ENCODE results near the gene SETD1B.
A peak's percentile ranks its signal among the peaks of the same experiment; 100 is the strongest.

The SETD1B gene

GRCh38 chr12:121804417-121805111, 755 bp downstream of the SETD1B start:
- Mint-ChIP-seq H3K9me3 (no peaks in the 10 kb centered on the region), H3K4me3 (peak overlapping the region; percentile 97), H3K27me3 (no peaks in the 10 kb centered on the region), H3K4me1 (peaks cover 24% of the 10 kb centered on the region), H3K27ac (peak overlapping the region; percentile 90), H3K36me3 (peaks cover 9% of the 10 kb centered on the region)
- ATAC-seq (ENCODE audit: low read depth) (peak; percentile 10), DNase-seq (ENCODE audit: low spot score in 2 of 2) (peak; percentile 59)

- H3K4me3 Mint-ChIP-seq, result peak overlapping the region; percentile 97
- DNase-seq (ENCODE audit: low spot score in 2 of 2) (peak; percentile 25 to 62), ATAC-seq (ENCODE audit: low read depth) (no peak)
- H3K27ac Mint-ChIP-seq, result peak overlapping the region; percentile 90
- no peaks in the 10 kb centered on the region for H3K27me3 Mint-ChIP-seq
- peaks cover 24% of the 10 kb centered on the region for H3K4me1 Mint-ChIP-seq
- H3K9me3 Mint-ChIP-seq, result no peaks in the 10 kb centered on the region
- H3K36me3 Mint-ChIP-seq, result peaks cover 11% of the 10 kb centered on the region
These were observed 1.6 kb downstream of the SETD1B start for GRCh38 chr12:121805171-121806008.

GRCh38 chr12:121806009-121806545, 2.3 kb downstream of the SETD1B start:
- peak overlapping the region; percentile 90 for H3K27ac Mint-ChIP-seq
- ATAC-seq (ENCODE audit: low read depth) (peak; percentile 44), DNase-seq (ENCODE audit: low spot score in 2 of 2) (peak; percentile 54 to 66)
- no peaks in the 10 kb centered on the region for H3K9me3 Mint-ChIP-seq
- peaks cover 11% of the 10 kb centered on the region for H3K36me3 Mint-ChIP-seq
- peak overlapping the region; percentile 93 for H3K4me3 Mint-ChIP-seq
- no peaks in the 10 kb centered on the region for H3K27me3 Mint-ChIP-seq
- H3K4me1 Mint-ChIP-seq, result peaks cover 28% of the 10 kb centered on the region

GRCh38 chr12:121806546-121807423, 3.0 kb downstream of the SETD1B start:
- Mint-ChIP-seq H3K4me3 (peak overlapping the region; percentile 93), H3K27me3 (no peaks in the 10 kb centered on the region), H3K27ac (peak overlapping the region; percentile 90), H3K4me1 (peaks cover 30% of the 10 kb centered on the region), H3K36me3 (peaks cover 11% of the 10 kb centered on the region), H3K9me3 (no peaks in the 10 kb centered on the region)
- no peak for DNase-seq (ENCODE audit: low spot score in 2 of 2)
- ATAC-seq (ENCODE audit: low read depth), result no peak

- Mint-ChIP-seq H3K27ac (peak overlapping the region; percentile 82), H3K4me3 (peak overlapping the region; percentile 76), H3K4me1 (peaks cover 36% of the 10 kb centered on the region), H3K36me3 (peaks cover 12% of the 10 kb centered on the region), H3K27me3 (no peaks in the 10 kb centered on the region), H3K9me3 (no peaks in the 10 kb centered on the region)
- ATAC-seq (ENCODE audit: low read depth), result peak; percentile 23
- peak in 1 of 2 donors; percentile 53 for DNase-seq (ENCODE audit: low spot score in 2 of 2)
These were observed 4.0 kb downstream of the SETD1B start for GRCh38 chr12:121807642-121808347.

GRCh38 chr12:121808623-121809022, 4.8 kb downstream of the SETD1B start:
- Mint-ChIP-seq H3K36me3 (peaks cover 16% of the 10 kb centered on the region), H3K4me3 (peak overlapping the region; percentile 25)

GRCh38 chr12:121809712-121810116, 5.9 kb downstream of the SETD1B start:
- no peak for ATAC-seq (ENCODE audit: low read depth)
- H3K27me3 Mint-ChIP-seq, result no peaks in the 10 kb centered on the region
- DNase-seq (ENCODE audit: low spot score in 2 of 2), result no peak
- no peaks in the 10 kb centered on the region for H3K9me3 Mint-ChIP-seq
- peaks cover 19% of the 10 kb centered on the region for H3K36me3 Mint-ChIP-seq
- peak overlapping the region; percentile 75 for H3K27ac Mint-ChIP-seq
- no peak overlapping the region for H3K4me3 Mint-ChIP-seq
- peaks cover 47% of the 10 kb centered on the region for H3K4me1 Mint-ChIP-seq

More at GRCh38 chr12:121808623-121809022, 4.8 kb downstream of the SETD1B start:
- H3K9me3 Mint-ChIP-seq, result no peaks in the 10 kb centered on the region
- H3K27me3 Mint-ChIP-seq, result no peaks in the 10 kb centered on the region
- DNase-seq (ENCODE audit: low spot score in 2 of 2), result no peak
- peak overlapping the region; percentile 60 for H3K27ac Mint-ChIP-seq
- ATAC-seq (ENCODE audit: low read depth), result no peak
- H3K4me1 Mint-ChIP-seq, result peaks cover 44% of the 10 kb centered on the region

- Mint-ChIP-seq H3K9me3 (no peaks in the 10 kb centered on the region), H3K4me3 (no peak overlapping the region), H3K36me3 (peaks cover 20% of the 10 kb centered on the region), H3K27me3 (no peaks in the 10 kb centered on the region), H3K27ac (no peak overlapping the region), H3K4me1 (peaks cover 48% of the 10 kb centered on the region)
- DNase-seq (ENCODE audit: low spot score in 2 of 2) (no peak), ATAC-seq (ENCODE audit: low read depth) (no peak)
These were observed 6.5 kb downstream of the SETD1B start for GRCh38 chr12:121810234-121810817.

- ATAC-seq (ENCODE audit: low read depth), result no peak
- Mint-ChIP-seq H3K9me3 (no peaks in the 10 kb centered on the region), H3K4me1 (peaks cover 46% of the 10 kb centered on the region), H3K4me3 (peak overlapping the region; percentile 83), H3K27me3 (no peaks in the 10 kb centered on the region), H3K27ac (peak overlapping the region; percentile 80), H3K36me3 (peaks cover 22% of the 10 kb centered on the region)
- no peak for DNase-seq (ENCODE audit: low spot score in 2 of 2)
These were observed 7.1 kb downstream of the SETD1B start for GRCh38 chr12:121810833-121811433.

GRCh38 chr12:121811434-121812319, 7.9 kb downstream of the SETD1B start:
- Mint-ChIP-seq H3K36me3 (peaks cover 25% of the 10 kb centered on the region), H3K9me3 (no peaks in the 10 kb centered on the region), H3K27me3 (no peaks in the 10 kb centered on the region), H3K4me1 (peaks cover 43% of the 10 kb centered on the region), H3K4me3 (peak overlapping the region; percentile 83), H3K27ac (peak overlapping the region; percentile 80)
- ATAC-seq (ENCODE audit: low read depth) (peak; percentile 75), DNase-seq (ENCODE audit: low spot score in 2 of 2) (peak; percentile 79 to 88)

- ATAC-seq (ENCODE audit: low read depth), result peak; percentile 34
- Mint-ChIP-seq H3K27ac (peak overlapping the region; percentile 80), H3K36me3 (peaks cover 26% of the 10 kb centered on the region), H3K4me1 (peaks cover 41% of the 10 kb centered on the region), H3K4me3 (peak overlapping the region; percentile 83), H3K9me3 (no peaks in the 10 kb centered on the region), H3K27me3 (no peaks in the 10 kb centered on the region)
- no peak for DNase-seq (ENCODE audit: low spot score in 2 of 2)
These were observed 8.6 kb downstream of the SETD1B start for GRCh38 chr12:121812320-121812871.

All from memory B cell (primary cell).